AG20443 (cell line): Measurements from ENCODE around the gene UCP2.

Experiments used
- DNase-seq: peaks from one replicate; pipeline ENCODE4 v3.0.0; 2012; ENCODE audit warnings: low spot score, mixed read lengths

UCP2 gene

DNA sequence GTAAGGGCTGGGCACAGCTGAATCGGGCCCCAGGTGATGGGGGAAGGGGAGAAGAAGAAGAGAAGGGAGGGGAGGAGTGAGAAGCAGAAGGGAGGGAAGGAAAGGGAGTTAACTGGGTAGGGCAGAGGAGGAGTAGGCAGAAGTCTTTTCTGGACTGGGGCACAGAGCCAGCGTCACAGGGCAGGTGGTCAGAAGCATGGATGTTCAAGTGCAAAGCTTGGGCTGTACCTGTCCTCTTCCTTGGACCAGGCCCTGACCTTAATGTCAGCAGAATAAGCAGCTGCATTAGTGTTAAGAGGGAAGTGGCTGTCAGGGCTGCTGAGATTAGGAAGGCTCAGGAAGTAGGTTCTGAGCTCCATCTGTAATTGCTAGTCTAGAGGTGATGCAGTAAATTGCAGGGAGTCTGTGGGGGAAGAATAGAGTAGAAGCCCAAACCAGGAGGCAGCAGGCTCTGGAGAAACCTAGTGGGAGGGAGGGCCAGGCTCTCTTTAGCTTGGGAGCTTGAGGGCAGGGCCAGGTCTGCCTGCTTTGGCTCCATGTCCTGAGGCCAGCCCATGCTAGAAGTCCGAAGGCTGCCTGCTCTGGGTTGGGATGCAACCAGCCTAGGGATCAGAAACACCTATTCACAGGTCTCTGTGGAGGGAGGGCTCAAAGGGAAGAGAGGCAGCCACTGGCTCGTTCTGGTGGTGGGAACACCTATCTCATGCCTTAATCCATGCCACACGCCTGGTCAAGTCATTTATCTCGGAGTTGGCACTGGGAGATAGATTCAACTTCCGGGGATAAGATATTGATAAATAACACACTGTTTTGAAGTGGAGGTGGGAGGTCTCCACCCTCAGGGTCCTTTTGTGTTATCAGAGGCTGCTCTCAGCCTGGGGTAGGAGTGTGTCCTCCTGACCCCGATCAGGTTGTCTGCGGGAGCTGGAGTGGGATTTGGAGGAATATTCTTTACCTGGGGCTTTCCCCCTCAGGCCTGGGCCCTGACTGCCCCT, 28.0 kb upstream of the UCP2 start:
- DNase-seq, result no peak

DNA sequence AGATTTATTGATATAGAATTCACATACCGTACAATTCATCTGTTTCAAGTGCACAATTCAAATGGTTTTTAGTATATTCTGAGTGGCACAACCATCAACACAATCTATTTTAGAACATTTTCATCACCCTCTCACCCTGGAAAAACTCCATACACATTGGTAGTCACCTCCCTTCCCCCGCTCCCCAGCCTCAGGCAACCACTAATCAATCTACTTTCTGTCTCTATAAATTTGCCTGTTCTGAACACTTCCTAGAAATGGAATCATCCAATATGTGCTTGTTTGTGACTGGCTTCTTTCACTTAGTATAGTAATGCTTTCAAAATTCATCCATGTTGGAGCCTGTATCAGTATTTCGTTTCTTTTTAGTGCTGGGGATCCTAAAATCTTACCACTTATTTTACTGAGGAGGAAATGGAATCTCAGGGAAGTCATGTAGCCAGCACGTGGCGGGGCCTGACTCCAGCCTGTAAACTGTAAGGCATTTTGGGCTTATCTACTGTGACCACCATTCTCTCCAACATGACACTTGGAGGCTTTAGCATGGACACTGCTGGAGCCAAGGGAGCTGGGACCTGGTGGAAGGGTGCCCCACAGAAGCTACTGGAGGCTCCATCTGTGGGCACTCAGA, 27.1 kb upstream of the UCP2 start:
- DNase-seq, result no peak

DNA sequence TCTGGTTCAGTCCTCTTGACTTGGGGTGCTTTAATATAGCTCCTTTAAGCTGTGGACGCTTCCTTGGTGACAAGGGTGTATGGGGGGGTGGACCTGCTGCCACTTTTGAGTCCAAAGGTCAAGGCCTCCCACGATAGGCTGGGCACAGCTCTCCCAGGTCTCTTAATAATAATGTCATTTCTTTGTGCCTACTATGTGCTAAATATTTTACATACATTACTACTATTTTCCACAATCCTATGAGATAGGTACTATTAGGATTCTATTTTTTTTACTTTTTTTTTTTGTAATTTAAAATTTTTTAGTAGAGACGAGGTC, 26.5 kb upstream of the UCP2 start:
- DNase-seq, result no peak

DNA sequence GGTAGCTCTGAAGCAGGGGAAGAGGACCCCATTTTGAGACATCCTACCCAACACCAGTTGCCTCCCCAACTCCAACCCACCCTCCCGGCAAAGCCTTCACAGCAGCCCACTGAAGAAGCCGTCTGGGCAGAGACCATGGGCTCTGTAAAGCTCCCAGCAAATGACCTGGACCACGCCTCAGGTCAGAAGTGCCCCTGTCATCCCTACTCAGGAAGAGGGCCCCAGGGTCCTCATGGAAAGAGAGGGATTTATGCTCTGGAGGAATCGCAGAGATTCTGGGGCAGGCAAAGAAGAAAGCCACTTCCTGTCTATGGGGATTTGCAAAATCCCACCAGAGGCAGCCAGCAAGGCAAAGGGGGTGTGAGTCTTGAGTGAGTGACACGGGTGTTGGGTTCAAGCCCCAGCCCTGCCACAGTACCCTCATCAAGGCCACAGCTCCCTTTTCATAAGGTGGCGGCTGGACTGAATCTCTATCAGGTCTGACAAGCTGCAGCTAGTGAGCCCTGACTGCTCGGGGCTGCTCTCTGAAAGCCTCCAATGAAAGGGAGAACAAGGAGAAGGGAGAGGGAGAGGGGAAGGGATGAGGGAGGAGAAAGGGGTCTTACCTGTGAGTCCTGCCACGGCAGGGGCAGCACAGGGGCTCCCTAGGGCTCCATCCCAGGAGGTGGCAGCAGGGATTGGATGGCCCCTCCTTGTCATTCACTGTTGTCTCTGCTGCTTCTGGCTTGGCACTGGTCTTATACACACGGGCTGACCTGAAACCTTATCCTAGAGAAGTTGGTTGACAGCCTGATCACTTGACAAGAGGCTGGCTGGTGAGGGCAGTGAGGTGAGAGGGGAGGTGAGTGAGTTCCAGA, 26.0 kb upstream of the UCP2 start, which contains the start of gene UCP3:
Gene UCP3, minus strand, starts transcription at position 713 of the 857 bp plus-strand sequence. CDS start 2,043 bp downstream, outside the sequence.
- no peak for DNase-seq

DNA sequence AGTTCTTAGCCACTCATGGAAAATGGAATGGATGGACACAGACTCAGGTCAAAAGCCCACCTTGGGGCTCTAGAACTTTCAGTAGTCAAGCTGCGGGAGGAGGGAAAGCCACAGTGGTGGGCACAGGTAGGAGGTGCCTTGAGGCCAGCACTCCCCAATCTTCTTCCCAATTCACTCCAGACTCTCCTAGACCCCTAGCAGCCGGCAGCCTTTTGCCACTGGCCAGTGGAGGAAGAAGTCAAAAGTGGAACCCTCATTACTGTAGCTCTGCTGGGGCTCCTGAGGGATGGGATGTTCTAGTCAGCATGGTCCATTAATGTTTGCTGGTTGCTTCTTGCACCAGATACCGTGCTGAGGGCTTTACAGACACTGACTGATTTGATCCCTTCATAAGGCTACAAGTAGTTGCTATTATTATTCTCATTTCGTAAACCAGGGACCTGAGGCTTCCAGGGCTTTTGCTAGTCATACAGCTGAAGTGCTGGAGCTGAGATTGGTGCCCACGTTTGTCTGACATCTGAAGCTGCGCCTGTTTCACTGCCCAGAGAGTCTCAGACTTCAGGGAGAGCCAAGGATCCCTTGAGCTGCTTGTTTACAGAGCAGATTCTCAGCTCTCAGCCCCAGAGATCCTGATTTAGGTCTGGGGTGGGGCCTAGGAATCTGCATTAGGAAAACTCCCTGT, 25.2 kb upstream of the UCP2 start:
- DNase-seq, result no peak

DNA sequence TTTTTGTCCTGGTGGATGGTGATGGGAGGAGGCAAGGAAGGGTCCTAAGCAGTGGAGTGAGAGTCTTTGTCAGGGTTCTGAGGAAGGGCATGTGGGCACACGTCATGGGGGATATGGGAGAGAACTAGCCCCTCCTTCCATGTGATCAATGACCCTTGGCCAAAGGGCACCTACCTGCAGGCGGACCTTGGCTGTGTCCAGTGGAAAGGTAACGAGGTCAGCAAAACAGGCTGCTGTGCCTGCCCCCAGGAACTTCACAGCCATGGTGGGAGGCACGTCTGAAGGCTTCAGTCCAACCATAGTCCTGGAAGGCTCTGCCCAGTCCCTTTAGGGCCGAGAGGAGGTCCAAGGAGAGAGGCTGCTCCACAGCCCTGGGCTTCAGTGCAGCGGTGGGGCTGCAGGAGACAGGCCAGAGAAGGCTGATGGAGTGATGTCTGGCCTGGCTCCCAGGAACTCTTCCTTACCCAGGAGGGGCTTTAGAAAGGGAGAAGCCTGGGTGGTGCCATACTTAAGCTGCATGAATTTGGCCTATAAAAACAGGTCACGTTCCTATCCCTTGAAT, 24.2 kb upstream of the UCP2 start:
- no peak for DNase-seq

DNA sequence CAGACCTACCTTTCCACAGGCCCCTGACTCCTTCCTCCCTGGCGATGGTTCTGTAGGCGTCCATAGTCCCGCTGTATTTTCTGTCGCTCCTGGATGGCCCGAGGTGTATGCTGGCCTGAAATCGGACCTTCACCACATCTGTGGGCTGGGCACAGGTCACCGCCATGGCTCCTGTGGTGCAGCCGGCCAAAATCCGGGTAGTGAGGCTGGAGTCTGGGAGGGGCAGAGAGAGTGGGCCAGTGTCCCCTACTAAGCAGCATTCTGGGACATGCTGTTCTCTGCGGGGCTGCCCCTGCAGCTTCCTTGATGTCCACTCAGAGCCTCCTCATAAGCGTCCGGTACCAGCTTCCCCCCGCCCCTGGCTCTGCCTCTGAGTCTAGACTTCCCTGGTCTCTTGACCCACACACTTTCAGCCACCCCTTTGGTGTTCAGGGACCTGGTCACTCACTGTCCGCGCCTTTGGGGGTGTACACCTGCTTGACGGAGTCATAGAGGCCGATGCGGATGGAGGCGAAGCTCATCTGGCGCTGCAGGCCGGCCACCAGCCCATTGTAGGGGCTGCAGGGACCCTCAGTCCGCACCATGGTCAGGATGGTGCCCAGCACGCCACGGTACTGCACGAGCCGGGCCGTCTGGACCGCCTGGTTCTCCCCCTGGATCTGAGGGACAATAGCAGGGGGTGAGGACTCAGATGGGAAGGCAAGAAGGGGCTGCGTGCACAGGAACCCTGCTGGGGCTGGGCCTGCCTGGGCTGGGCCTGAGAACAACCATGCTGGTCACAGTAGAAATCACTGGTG, 23.3 kb upstream of the UCP2 start:
- no peak for DNase-seq

DNA sequence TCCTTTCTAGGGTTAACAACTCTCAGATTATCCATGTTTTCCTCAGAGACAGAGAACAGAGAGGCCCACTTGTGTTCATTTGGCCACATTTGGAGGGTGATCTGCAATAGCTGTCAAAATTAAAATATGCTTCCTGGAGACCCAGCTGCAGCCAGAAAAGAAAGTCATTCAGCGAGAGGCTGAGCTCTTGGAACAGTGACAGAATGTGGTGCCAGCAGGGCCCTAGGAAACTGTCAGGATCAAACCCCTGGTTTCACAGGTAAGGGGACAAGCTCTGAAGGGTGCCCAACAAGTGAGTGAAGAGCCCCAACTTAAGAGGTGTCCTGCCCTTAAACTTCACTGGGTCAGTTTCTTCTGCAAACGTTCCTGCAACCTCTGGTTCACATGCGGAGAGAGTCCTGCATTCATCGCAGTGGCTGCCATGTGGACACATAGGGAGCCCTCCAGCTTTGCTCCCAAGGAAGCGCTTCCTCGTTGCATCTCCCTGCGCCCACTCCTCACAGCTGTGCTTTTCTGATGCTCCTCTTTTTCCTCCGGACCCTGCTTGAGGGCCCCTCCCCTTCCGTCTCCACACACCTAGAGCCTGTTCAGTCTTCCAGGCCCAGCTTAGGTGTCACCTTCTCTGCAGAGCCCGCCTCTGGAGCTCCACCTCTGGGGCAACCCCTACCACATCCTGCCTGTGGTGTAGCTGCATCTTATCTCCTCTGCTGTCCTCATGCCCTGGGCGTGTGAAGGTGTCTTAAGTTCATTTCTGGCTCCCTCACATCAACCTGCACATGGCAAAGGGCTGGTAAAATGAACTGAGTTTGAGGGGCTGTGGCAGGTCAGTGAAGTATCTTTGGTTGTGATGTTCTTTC, 22.3 kb upstream of the UCP2 start:
- DNase-seq, result no peak

DNA sequence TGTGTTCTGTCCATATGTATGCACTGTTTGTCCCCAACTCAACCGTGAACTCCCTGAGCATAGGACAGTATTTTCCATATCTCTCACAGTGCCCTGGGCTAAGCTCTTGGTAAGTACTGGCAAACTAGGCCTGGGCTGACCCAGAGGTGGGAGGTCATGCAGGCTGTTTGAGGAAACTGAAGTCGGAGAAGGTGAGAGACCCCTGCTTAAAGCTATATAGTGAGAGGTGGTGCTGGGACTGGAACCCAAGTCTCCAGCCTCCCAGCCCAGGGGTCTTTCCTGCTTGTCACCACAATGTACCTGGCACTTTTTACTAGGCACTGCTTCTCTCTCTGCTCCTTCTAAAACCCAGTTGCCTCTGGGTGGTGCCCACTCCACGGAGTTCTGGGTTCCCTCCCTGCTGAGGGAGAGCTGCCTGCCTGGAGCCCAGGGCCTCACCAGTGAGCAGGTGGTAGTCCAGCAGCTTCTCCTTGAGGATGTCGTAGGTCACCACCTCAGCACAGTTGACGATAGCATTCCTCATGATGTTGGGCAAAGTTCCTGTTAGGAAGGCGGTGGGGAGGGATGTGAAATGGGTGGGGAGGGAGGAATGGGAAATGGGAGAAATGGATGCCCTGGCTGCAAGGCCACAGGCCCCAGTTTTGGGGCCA, 21.5 kb upstream of the UCP2 start:
- DNase-seq, result no peak

DNA sequence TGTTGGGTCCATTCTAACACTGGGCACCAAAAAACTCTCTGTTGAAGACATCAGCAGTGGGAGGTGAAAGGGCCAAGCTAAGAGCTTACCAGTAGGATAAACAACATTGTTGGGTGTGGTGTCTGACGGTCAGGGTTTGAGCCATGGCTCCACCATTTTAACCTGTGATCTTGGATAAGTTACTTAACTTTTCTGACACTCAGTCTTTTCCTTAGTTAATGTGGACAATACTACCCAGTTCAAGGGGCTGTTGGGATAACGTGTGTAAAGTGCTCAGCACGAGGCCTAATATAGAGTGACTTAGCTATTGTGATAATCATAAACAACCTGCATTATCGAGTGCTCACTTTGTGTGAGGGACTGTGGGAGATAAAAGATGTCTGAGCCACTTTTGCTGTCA, 20.2 kb upstream of the UCP2 start:
- DNase-seq, result no peak

DNA sequence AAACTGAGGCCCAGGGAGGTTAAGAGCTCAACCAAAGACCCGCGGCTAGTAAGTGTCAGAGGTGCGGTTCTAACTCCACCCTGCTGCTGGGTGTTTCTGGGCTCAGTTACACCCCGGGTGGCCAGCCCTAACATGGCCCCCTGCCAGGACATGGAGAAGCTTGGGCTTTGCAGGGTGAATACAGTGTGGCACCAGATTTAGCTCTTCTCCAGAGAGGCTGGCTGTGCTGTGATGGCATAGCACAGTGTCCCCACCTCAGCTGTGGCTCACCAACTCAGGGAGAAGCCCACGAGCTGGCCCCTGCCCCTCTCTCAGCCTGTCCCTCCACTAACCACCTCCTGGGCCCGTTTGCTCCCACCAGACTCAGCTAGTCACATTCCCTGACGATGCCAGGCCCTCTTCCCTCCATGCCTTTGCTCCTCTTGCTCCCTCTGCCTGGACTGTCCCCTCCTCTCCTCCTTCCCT, 19.2 kb upstream of the UCP2 start:
- DNase-seq, result no peak

DNA sequence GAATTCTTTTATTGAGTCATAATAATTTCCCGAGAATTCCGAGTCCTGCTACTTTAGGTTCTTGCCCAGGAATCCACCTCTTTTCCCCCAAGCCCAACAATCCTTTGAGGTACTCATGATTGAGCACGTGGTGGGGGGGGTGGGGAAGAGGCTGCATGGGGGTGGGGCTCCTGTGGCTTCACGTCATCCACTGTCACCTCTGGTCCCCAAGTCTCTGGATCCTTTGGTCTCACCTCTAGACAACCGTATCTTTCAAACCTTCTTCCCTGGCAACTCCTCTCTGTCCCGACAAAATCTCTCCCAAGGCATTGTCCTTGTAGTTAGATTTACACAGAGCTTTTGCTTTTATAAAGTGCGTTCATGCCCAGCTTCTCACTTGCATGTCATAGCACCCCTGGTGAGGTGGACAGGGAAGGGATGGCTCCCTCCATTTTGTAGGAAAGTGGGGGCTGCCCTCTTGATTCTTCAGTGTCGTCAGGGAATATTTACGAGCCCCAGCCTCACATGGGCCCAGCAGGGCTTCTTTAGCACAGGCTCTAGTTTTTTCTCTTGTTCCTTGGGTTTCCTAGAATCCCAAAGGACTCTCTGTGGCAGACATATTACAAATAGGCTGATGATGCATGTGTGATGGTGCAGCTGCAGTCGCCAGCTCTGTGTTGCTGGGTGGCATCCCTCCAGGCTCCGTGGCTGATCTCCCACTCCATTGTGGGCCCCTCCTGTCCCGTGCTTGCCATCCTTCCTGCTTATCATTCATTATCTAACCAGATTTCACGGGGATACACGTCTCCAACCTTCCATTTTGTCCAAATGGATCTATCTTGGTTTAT, 17.9 kb upstream of the UCP2 start:
- no peak for DNase-seq

DNA sequence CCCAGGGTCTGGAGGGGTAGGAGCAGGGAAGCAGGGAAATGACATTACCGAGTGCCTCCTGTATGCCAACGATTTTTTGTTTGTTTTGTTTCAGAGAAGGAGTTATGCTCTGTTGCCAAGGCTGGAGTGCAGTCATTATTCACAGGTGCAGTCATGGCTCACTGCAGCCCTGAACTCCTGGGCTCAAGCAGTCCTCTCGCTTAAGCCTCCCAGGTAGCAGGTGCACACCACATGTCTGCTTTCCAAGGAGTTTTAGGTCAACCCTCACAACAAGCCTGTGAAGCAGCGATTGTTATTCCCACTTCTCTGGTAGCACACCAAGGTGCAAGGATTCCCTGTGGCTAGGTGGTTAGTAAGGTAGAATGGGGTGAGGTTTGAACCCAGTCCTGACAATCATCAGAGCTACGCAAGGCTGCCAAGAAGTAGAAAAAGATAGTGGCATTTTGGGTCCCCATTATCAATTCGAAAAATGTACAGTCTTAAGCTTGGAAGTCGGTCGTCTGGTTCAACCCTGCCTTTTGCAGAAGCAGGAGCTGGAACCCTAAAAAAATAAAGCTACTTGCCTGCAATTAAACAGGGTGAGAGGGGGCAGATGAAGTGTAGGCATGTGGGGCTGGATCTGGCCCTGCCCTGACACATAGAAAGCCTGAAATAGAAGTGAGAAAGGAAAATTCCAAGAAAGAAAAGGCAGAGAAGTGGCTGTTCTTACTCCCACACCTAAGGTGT, 17.1 kb upstream of the UCP2 start:
- no peak for DNase-seq

DNA sequence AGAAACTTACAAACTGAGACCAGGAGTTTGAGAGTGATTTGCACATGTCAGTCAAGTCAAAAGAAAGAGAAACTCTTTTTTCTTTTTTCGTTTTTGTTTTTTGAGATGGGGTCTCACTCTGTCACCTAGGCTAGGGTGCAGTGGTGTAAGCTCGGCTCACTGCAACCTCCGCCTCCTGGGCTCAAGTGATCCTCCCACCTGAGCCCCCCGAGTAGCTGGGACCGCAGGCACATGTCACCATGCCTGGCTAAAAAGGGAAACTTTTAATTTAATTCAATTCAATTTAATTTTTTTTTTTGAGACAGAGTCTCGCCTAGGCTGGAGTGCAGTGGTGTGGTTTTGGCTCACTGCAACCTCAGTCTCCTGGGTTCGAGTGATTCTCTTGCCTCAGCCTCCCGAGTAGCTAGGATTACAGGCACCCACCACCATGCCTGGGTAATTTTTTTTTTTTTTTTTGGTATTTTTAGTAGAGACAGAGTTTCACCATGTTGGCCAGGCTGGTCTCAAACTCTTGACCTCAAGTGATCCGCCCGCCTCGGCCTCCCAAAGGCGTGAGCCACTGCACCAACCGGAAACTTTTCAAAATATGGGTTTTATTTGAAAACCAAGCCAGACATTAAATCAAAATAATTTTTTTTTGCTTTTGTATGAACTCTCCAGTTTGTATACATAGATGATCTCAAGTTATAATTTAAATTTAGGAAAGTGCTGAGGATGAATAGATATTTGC, 16.4 kb upstream of the UCP2 start:
- DNase-seq, result no peak

DNA sequence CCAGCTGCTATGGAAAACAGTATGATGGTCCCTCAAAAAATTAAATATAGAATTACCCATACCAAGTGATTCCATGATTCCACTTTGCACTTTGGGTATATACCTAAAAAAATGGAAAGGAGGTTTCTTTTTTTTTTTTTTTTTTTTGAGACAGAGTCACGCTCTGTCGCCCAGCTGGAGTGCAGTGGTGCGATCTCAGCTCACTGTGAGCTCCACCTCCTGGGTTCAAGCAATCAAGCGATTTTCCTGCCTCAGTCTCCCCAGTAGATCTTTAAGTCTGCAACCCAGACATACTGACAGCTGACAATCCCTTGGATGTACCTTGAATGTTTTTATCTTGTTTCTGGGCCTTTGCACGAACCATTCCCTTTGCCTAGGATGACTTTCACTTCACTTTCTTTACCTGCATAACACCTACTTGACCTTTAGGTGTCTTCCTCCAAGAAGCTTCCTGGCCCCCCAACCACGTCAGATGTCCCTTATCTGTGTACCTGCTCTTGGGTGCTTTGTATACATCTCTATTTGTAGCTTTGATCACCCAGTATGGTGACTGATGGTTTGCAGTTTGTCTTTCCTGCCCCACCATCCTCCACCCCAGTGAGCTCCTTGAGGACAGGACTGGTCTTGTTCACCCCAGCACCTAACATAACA, 14.6 kb upstream of the UCP2 start:
- DNase-seq, result no peak

DNA sequence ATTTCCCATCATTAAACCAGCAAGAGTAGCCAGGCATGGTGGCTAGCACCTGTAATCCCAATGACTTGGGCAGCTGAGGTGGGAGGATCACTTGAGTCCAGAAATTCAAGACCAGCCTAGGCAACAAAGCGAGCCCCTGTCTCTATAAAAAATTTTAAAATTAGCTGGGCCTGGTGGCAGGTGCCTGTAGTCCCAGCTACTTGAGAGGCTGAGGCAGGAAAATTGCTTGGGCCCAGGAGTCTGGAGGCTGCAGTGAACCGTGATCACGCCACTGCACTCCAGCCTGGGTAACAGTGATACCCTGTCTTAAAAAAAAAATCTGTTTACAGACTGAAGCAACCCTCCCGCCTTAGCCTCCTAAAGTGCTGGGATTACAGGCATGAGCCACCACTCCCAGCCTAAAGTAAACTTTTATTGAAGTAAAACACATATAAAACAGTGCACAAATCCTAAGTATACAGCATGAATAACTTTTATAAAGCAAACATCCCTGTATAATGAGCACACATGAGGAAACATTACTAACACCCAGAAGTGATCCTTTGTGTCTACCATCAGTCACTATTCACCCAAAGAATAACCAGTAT, 13.6 kb upstream of the UCP2 start:
- no peak for DNase-seq
